Type B pancreatic cell (in vitro differentiated cells): ENCODE measurements around the gene YWHAG. TPM values are rescaled to one million over a fixed set of nuclear protein-coding genes. Genes with fewer than 3 reads are reported as not detected.
"Not testable (repeated sequence)": the region's sequence is repeated elsewhere in the genome, so short reads cannot be mapped to it uniquely, and the experiment has no call there.

Source experiments
- DNase-seq: peaks from one replicate; pipeline ENCODE4 v3.0.0; 2021; ENCODE audit warnings: mixed read lengths; ENCODE audit not compliant: unreplicated experiment; ENCODE audit errors: extremely low spot score
- H3K27ac Mint-ChIP-seq: 2 replicates; pipeline ENCODE4 v1.8.0; 2021; ENCODE audit warnings: mild to moderate bottlenecking, mixed read lengths
- H3K27me3 Mint-ChIP-seq: 2 replicates; pipeline ENCODE4 v1.8.0; 2021; ENCODE audit warnings: mixed read lengths
- H3K36me3 Mint-ChIP-seq: 2 replicates; pipeline ENCODE4 v1.8.0; 2021; ENCODE audit warnings: mixed read lengths
- H3K4me1 Mint-ChIP-seq: one replicate; pipeline ENCODE4 v1.8.0; 2021; ENCODE audit warnings: mixed read lengths; ENCODE audit not compliant: unreplicated experiment
- H3K4me3 Mint-ChIP-seq: 2 replicates; pipeline ENCODE4 v1.8.0; 2021; ENCODE audit warnings: mild to moderate bottlenecking, mixed read lengths
- H3K9me3 Mint-ChIP-seq: 2 replicates; pipeline ENCODE4 v1.8.0; 2021; ENCODE audit warnings: mixed read lengths
- CTCF ChIP-seq: fragments of 200-600 bp; sonication (generic); conservative IDR thresholded peaks from 2 replicates; pipeline ENCODE4 v1.5.0; 2021; ENCODE audit warnings: antibody characterized with exemption, mild to moderate bottlenecking
- total RNA-seq: library from RNA; stranded (reverse); gene quantifications from 2 replicates; pipeline ENCODE4 v1.2.1, GENCODE V29; 2021; ENCODE audit warnings: low replicate concordance

Gene YWHAG
- total RNA-seq, 1 donor from 2014 or later = 140 TPM

- TF ChIP-seq CTCF = peak; percentile 100
- H3K9me3 Mint-ChIP-seq = no peaks in the 10 kb centered on the region
- DNase-seq = peak; percentile 96
- H3K4me1 Mint-ChIP-seq = peaks cover 21% of the 10 kb centered on the region
- no peaks in the 10 kb centered on the region for H3K36me3 Mint-ChIP-seq
- peak overlapping the region; percentile 46 for H3K27ac Mint-ChIP-seq
- no peaks in the 10 kb centered on the region for H3K27me3 Mint-ChIP-seq
- H3K4me3 Mint-ChIP-seq = peak overlapping the region; percentile 39
Measured at GRCh38 chr7:76314042-76314721, 44.6 kb downstream of the YWHAG start.

- not testable (repeated sequence) for DNase-seq, H3K27ac Mint-ChIP-seq, H3K4me3 Mint-ChIP-seq, H3K36me3 Mint-ChIP-seq, H3K27me3 Mint-ChIP-seq, H3K4me1 Mint-ChIP-seq, H3K9me3 Mint-ChIP-seq
Measured at GRCh38 chr7:76311838-76312237, 47.0 kb downstream of the YWHAG start.

- Mint-ChIP-seq H3K27me3 (no peaks in the 10 kb centered on the region), H3K4me3 (no peak overlapping the region), H3K36me3 (no peaks in the 10 kb centered on the region), H3K4me1 (peaks cover 13% of the 10 kb centered on the region), H3K9me3 (no peaks in the 10 kb centered on the region), H3K27ac (no peak overlapping the region)
- DNase-seq = no peak
- TF ChIP-seq CTCF = no peak
Measured at GRCh38 chr7:76310102-76310957, 48.5 kb downstream of the YWHAG start.

GRCh38 chr7:76309341-76310101, 49.3 kb downstream of the YWHAG start:
- DNase-seq, H3K9me3 Mint-ChIP-seq, H3K36me3 Mint-ChIP-seq, H3K27ac Mint-ChIP-seq, H3K27me3 Mint-ChIP-seq, H3K4me3 Mint-ChIP-seq: not testable (repeated sequence)
- peaks cover 18% of the 10 kb centered on the region for H3K4me1 Mint-ChIP-seq

- not testable (repeated sequence) for H3K27ac Mint-ChIP-seq, DNase-seq, H3K4me3 Mint-ChIP-seq, H3K36me3 Mint-ChIP-seq, H3K27me3 Mint-ChIP-seq, H3K9me3 Mint-ChIP-seq
- peaks cover 20% of the 10 kb centered on the region for H3K4me1 Mint-ChIP-seq
Measured at GRCh38 chr7:76308874-76309273, 49.9 kb downstream of the YWHAG start.

- Mint-ChIP-seq H3K27me3 (no peaks in the 10 kb centered on the region), H3K4me1 (peaks cover 30% of the 10 kb centered on the region), H3K27ac (no peak overlapping the region), H3K36me3 (no peaks in the 10 kb centered on the region), H3K9me3 (no peaks in the 10 kb centered on the region), H3K4me3 (peak overlapping the region; percentile 91)
- TF ChIP-seq CTCF = no peak
- no peak for DNase-seq
Measured at GRCh38 chr7:76304888-76305375, 53.9 kb downstream of the YWHAG start.
